ENCODE measurements around the gene NHEJ1.

NHEJ1 gene

GRCh38 chr2:219026946-219027345 lies 133.7 kb downstream of the NHEJ1 start:
- no peak overlapping the region for H3K9ac ChIP-seq (ENCODE audit: insufficient read length)
- no peaks in the 10 kb centered on the region for H3K36me3 ChIP-seq (ENCODE audit: insufficient read depth, low read length)
- no peak for DNase-seq (ENCODE audit: low read depth, low spot score)
- H3K27ac ChIP-seq, result no peak overlapping the region
- H3K4me3 ChIP-seq, result no peak overlapping the region
- TF ChIP-seq EZH2 (IDR thresholded peaks at IDR 0.05) (no peak), POLR2AphosphoS5 (IDR thresholded peaks at IDR 0.05; ENCODE audit: borderline replicate concordance, low read depth, low read length) (no peak), FOXP2 (optimal IDR thresholded peaks at IDR 0.05; ENCODE audit: control extremely low read depth, extremely low read length, insufficient read depth) (no peak)
- H3K9me3 ChIP-seq (ENCODE audit: low read depth, low read length), result no peaks in the 10 kb centered on the region

- TF ChIP-seq EZH2 (IDR thresholded peaks at IDR 0.05) (no peak), FOXP2 (optimal IDR thresholded peaks at IDR 0.05; ENCODE audit: control extremely low read depth, extremely low read length, insufficient read depth) (no peak), POLR2AphosphoS5 (IDR thresholded peaks at IDR 0.05; ENCODE audit: borderline replicate concordance, low read depth, low read length) (no peak)
- no peaks in the 10 kb centered on the region for H3K9me3 ChIP-seq (ENCODE audit: low read depth, low read length)
- no peak overlapping the region for H3K27ac ChIP-seq
- no peak overlapping the region for H3K9ac ChIP-seq (ENCODE audit: insufficient read length)
- no peak for DNase-seq (ENCODE audit: low read depth, low spot score)
- no peaks in the 10 kb centered on the region for H3K36me3 ChIP-seq (ENCODE audit: insufficient read depth, low read length)
- H3K4me3 ChIP-seq, result no peak overlapping the region
These were observed 134.7 kb downstream of the NHEJ1 start for GRCh38 chr2:219025637-219026585.

Data from SK-N-MC (cell line).